Activated CD4-positive, CD25-positive, alpha-beta regulatory T cell treated with anti-CD3 and anti-CD28 coated beads, Interleukin-2, amount 50 U/mL, for 16 hours (primary cell): ENCODE results near the gene PSENEN.

Experiments used
- DNase-seq: peaks from one replicate; pipeline ENCODE4 v3.0.0-alpha.2; 2020; ENCODE audit warnings: low read depth, low spot score

Gene PSENEN, protein sequence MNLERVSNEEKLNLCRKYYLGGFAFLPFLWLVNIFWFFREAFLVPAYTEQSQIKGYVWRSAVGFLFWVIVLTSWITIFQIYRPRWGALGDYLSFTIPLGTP

GRCh38 chr19:35745328-35746086 lies at the start of gene PSENEN, which contains the start of gene U2AF1L4:
PSENEN (plus strand) TSS chr19:35745651; CDS start chr19:35745931, 280 bp downstream.
U2AF1L4 (minus strand) TSS chr19:35745418; CDS start chr19:35745391, 27 bp downstream.
- DNase-seq, result peak; percentile 95

- no peak for DNase-seq
Observed at GRCh38 chr19:35695895-35696422, 49.5 kb upstream of the PSENEN start.

- DNase-seq, result no peak
Observed at GRCh38 chr19:35696835-35697234, 48.6 kb upstream of the PSENEN start.

DNA sequence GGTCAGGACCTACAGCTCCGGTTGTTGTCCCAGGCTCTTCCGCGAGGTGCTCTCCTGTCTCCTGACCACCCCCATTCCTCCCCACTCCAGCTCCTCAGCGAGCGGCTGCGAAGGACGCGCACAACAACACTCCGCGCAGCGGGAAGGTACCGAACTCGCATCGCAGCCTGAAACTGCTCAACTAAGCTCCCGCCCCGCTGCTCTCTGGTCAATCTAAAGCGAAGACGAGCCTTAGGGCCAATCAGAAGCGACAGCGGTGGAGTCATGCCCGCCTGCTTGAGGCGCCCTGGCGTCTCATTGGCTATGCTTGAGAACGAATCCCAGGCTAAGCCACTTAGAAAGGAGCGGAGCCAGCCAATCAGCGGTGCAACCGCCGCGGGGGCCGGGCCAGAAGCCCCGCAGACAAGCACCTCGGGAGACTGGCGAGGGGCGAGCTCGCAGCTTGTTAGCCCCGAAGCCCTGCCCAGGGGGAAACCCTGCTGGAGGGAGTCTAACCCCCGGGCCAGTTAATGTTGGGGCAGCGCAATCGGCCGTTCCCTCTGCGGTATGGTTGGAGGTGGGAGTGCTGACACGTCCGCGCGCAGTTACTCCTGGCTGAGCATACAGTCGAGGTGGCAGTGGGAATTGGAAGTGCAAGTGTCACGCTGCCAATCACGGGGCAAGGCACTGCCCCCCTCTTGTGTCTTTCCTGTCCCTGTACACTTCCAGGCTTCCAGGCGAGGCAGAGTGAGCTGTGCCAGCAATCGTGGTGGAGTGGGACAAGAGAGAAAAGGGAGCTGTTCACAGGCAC lies 43.0 kb upstream of the PSENEN start:
- peak; percentile 92 for DNase-seq

- DNase-seq, result no peak
Observed at GRCh38 chr19:35703343-35703742, 42.1 kb upstream of the PSENEN start.

DNA sequence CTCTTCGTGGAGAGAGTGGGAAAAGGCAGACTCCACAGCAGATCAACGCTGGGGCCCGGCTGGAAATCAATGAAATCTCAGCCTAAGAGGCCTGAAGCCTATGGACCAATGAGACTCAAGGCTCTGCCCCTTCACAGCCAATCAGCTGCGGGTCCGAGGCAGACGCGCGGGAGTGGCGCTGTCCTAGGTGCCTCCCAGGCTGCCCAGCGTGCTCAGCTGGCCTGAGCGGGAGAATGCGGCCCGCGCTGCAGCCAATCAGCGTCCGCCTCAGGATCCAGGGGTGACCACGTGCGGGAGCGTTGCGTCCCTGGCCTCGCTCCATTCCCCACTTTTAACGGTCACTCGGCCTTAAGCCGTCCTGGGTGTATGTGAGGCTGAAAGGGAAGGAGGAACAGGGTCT lies 41.2 kb upstream of the PSENEN start, which contains the start of gene ZBTB32:
Gene ZBTB32 (plus strand): TSS at position 341 of the 400 bp plus-strand sequence. CDS start 10,069 bp downstream, outside the sequence.
- DNase-seq, result no peak

- DNase-seq, result no peak
Observed at GRCh38 chr19:35708391-35708790, 37.1 kb upstream of the PSENEN start.

DNA sequence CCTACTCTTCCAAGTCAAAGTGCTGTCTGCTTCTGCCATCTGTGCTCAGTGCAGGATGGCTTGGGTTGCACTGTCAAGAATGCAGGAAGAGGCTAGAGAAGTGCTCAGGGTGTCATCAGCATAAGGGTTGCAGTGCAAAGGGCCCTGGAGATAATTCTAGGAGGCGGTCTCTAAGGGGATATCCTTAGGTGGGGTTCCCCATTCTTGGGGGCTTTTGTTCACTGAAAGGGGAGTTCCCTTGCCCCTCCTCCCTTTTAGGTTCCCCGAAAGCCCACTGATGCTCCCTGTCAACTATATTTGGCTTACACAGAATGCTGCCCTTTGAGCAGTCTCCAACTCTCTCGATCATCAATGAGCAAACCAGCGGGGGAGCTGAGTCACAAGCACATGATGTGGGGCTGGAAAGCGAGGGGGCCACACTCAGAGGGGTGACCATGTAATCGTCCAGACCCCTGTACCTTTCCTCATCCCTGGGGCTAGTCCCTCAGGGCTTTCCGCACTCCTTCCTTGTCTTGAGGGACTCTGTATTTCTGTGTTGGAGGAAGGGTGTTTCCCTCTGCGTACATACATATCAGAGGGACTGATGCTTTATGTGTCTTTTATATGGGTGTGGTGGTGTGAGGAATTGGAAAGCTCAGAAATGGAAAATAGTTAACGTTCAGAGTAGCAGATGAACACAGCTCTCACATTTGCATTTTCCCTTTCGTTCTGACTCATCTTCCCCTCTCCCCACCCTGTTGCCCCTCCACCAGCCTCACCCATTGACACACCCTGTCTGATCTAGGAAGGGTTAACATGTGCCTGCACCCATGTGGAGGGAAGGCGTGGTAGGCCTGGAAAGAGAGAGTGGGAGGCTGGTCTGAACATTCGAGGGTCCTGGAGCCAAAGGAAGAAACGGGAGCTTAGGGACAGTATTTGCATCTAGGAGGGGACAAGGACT lies 34.4 kb upstream of the PSENEN start:
- peak; percentile 45 for DNase-seq

DNA sequence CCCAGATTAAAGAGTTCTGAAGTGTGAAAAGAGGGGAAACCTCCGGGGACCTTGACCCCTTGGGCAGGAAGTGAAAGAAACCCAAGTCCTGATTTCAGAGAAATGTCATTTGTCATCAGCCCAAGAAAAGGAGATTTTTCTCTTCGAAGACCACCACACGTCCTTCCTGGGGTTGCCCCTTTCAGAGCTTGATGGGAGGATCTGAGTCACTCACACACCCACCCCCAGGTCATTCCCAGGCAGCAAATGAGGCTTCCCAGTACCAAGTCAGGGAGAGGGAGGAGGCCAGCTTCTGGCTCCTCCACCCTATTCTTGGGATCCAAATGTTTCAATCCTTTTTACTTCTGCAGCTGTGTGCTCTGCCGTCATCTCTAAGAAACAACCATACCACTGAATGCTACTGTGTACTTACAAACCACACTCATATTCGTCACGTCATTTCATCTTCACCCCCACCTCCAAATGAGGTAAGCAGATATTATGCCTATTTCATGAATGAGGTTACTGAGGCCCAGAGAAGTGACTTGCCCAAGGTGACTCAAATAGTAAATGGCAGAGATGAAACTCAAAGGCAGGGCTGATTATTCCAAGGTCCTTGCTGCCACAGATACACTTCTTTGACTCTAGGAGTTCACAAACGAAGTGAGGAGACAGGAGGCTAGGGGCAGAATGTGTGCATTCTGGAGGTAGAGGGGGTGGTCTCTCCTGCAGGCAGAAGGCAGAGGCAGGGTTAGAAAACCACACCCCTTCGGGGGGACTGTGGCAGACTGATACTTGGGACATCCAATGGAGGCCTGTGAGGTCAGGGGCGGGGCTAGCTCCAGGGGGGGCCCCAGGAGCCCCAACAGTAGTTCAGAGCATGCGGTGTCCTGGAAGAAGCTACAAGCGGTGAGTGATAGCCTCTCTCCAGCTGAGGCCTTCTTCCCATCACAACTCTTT lies 32.6 kb upstream of the PSENEN start:
- DNase-seq, result peak; percentile 44

DNA sequence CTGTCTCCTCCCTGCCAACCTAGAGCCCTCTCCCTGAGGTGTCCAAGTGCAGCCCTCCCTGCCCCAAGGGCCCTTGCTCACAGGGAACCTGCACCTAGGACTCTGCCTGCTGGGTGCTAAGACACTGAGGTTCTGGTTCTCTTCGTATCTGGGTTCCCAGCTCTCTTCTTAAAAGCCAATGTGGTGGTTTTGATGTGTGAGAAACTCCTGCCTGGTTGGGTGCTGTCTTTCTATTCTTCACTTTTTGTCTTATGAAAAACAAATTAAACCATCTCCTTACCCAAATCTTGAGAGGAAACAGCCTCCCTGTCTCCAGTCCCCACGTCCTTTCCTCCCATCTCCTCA lies 32.0 kb upstream of the PSENEN start:
- no peak for DNase-seq

DNA sequence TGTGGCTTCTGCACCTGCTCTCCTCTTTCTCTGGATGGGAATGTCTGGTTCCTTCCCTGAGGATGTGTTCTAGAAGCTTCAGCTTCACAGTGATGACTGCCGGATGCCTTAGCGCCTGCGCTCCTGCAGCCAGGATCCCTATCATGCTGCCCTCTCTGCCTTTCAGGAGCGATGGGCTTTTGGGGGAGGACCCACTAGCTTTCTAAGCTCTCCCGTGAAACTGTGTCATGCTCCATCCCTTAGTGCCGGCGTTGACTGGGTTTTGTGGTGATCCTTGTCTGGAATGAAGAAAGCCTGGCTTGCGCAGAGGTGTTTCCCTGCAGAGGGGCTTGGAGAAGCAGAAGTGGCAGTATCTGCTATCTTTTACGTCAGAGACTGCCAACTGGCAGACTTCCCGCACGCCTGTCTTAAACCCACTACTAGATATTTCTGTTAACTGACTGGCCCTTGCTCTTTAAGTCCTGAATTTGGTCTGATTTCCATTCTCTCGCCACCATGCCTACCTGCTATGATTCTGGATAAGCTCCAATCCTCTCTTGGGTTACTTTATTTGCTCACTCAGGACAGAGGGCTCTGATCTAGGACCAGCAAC lies 31.5 kb upstream of the PSENEN start:
- DNase-seq, result no peak

- no peak for DNase-seq
Observed at GRCh38 chr19:35714601-35715354, 30.7 kb upstream of the PSENEN start.

GRCh38 chr19:35715355-35715809 lies 30.1 kb upstream of the PSENEN start:
- no peak for DNase-seq

- no peak for DNase-seq
Observed at GRCh38 chr19:35715981-35716800, 29.3 kb upstream of the PSENEN start.

GRCh38 chr19:35716801-35717664 lies 28.4 kb upstream of the PSENEN start:
- DNase-seq, result peak; percentile 92

GRCh38 chr19:35717665-35718344 lies 27.6 kb upstream of the PSENEN start, which contains the start of gene KMT2B:
KMT2B (plus strand) TSS chr19:35718003; CDS start chr19:35718019, 16 bp downstream.
- no peak for DNase-seq
